Lower lobe of right lung (tissue), 2 donors: ENCODE measurements around the gene TMEM234. TPM values are rescaled to one million over a fixed set of nuclear protein-coding genes. Genes with fewer than 3 reads are reported as not detected.

ENCODE experiments used
- ATAC-seq, 2 donors: fragments of 200-7000 bp; cut with Tn5 transposase; one replicate each; pipeline ENCODE4 v1.9.1; 2020 to 2022; ENCODE audit warnings: mild to moderate bottlenecking in 2 of 2, moderate library complexity in 2 of 2
- DNase-seq: peaks from one replicate; pipeline ENCODE4 v3.0.0-alpha.2; 2020
- H3K27ac ChIP-seq: fragments of 200-600 bp; one replicate; pipeline ENCODE4 v1.8.0; 2022
- H3K27me3 ChIP-seq: fragments of 200-600 bp; one replicate; pipeline ENCODE4 v1.8.0; 2022; ENCODE audit warnings: low read depth
- H3K36me3 ChIP-seq: fragments of 200-600 bp; one replicate; pipeline ENCODE4 v1.8.0; 2022; ENCODE audit warnings: mild to moderate bottlenecking
- H3K4me1 ChIP-seq: fragments of 200-600 bp; one replicate; pipeline ENCODE4 v1.8.0; 2022
- H3K4me3 ChIP-seq: fragments of 200-600 bp; one replicate; pipeline ENCODE4 v1.8.0; 2022; ENCODE audit warnings: mild to moderate bottlenecking
- H3K9me3 ChIP-seq: fragments of 200-600 bp; one replicate; pipeline ENCODE4 v1.8.0; 2022
- CTCF ChIP-seq: fragments of 200-600 bp; IDR thresholded peaks from one replicate; pipeline ENCODE4 v1.8.0; 2022; ENCODE audit warnings: antibody characterized with exemption, mild to moderate bottlenecking
- intact Hi-C: fragments of 100-400 bp; cut with DNase I; formaldehyde crosslinking; loops from one replicate; pipeline ENCODE4 v1.11.0; 2022
- total RNA-seq: library from RNA; stranded (reverse); fragmentation: NEBNext Ultra II Directional; extraction: Animal tissue kit (Norgen Biotek cat#: 25700); gene quantifications from one replicate; pipeline ENCODE4 v1.2.1, GENCODE V29; 2021
- donor health status: DM: no; HTN: yes; CAD: no; lungs with severe emphysema.

TMEM234 gene
- total RNA-seq, 1 donor from 2014 or later: 24.5 TPM

- intact Hi-C loops: no loop called here
- ATAC-seq (no peak), DNase-seq (no peak)
- peak overlapping the region; percentile 94 for H3K27ac ChIP-seq
- H3K4me1 ChIP-seq: peaks cover 37% of the 10 kb centered on the region
- H3K9me3 ChIP-seq: no peaks in the 10 kb centered on the region
- H3K27me3 ChIP-seq: no peaks in the 10 kb centered on the region
- TF ChIP-seq CTCF: no peak
- peaks cover 45% of the 10 kb centered on the region for H3K36me3 ChIP-seq
- peak overlapping the region; percentile 92 for H3K4me3 ChIP-seq
Observed at GRCh38 chr1:32220746-32221580, 1.2 kb downstream of the TMEM234 start.

GRCh38 chr1:32219022-32219421, 3.1 kb downstream of the TMEM234 start:
- Histone ChIP-seq H3K36me3 (peaks cover 44% of the 10 kb centered on the region), H3K27ac (no peak overlapping the region), H3K4me3 (no peak overlapping the region), H3K4me1 (peaks cover 36% of the 10 kb centered on the region), H3K9me3 (no peaks in the 10 kb centered on the region), H3K27me3 (no peaks in the 10 kb centered on the region)
- DNase-seq (no peak), ATAC-seq (no peak)
- intact Hi-C loops: no loop called here
- no peak for TF ChIP-seq CTCF

- TF ChIP-seq CTCF: no peak
Observed at GRCh38 chr1:32216566-32216965, 5.6 kb downstream of the TMEM234 start.

GRCh38 chr1:32215629-32216480, 6.3 kb downstream of the TMEM234 start:
- Histone ChIP-seq H3K4me3 (no peak overlapping the region), H3K27ac (no peak overlapping the region), H3K27me3 (no peaks in the 10 kb centered on the region), H3K4me1 (peaks cover 15% of the 10 kb centered on the region), H3K36me3 (peaks cover 43% of the 10 kb centered on the region), H3K9me3 (no peaks in the 10 kb centered on the region)
- intact Hi-C loops: no loop called here
- ATAC-seq: peak; percentile 78 to 80
- TF ChIP-seq CTCF: peak; percentile 80
- peak; percentile 55 for DNase-seq

More at GRCh38 chr1:32216566-32216965, 5.6 kb downstream of the TMEM234 start:
- H3K36me3 ChIP-seq: peaks cover 43% of the 10 kb centered on the region
- no peaks in the 10 kb centered on the region for H3K27me3 ChIP-seq
- ATAC-seq (no peak), DNase-seq (no peak)
- H3K4me1 ChIP-seq: peaks cover 22% of the 10 kb centered on the region
- no peak overlapping the region for H3K4me3 ChIP-seq
- no peaks in the 10 kb centered on the region for H3K9me3 ChIP-seq
- intact Hi-C loops: no loop called here
- H3K27ac ChIP-seq: no peak overlapping the region

GRCh38 chr1:32208891-32209328, 13.2 kb downstream of the TMEM234 start, which contains the start of gene DCDC2B:
DCDC2B (plus strand) TSS chr1:32209089; CDS start chr1:32209094, 5 bp downstream.
- DNase-seq (peak; percentile 64), ATAC-seq (peak; percentile 1 to 4)
- Histone ChIP-seq H3K4me1 (peaks cover 18% of the 10 kb centered on the region), H3K9me3 (no peaks in the 10 kb centered on the region), H3K36me3 (no peaks in the 10 kb centered on the region), H3K4me3 (no peak within 1 kb of the TSS), H3K27me3 (no peaks in the 10 kb centered on the region), H3K27ac (no peak within 1 kb of the TSS)
- intact Hi-C loops: no loop called here
- TF ChIP-seq CTCF: no peak
